HEK293 (cell line): ENCODE measurements around the gene FAM83E.

Source experiments
- BCL11A ChIP-seq: fragments of 450-650 bp; formaldehyde crosslinking; IDR thresholded peaks from 2 replicates; pipeline ENCODE4 v1.5.1; 2016; ENCODE audit warnings: low read depth, missing biosample characterization, missing genetic modification characterization
- GLI4 ChIP-seq: fragments of 450-650 bp; formaldehyde crosslinking; IDR thresholded peaks from 2 replicates; pipeline ENCODE4 v1.5.1; 2016; ENCODE audit warnings: missing biosample characterization, missing genetic modification characterization
- KLF9 ChIP-seq: fragments of 450-650 bp; formaldehyde crosslinking; IDR thresholded peaks from 2 replicates; pipeline ENCODE4 v1.5.1; 2016; ENCODE audit warnings: missing biosample characterization, missing genetic modification characterization, low read depth
- SP2 ChIP-seq: fragments of 450-650 bp; formaldehyde crosslinking; IDR thresholded peaks from 2 replicates; pipeline ENCODE4 v1.5.1; 2016; ENCODE audit warnings: missing biosample characterization, missing genetic modification characterization
- WT1 ChIP-seq: fragments of 450-650 bp; formaldehyde crosslinking; IDR thresholded peaks from 2 replicates; pipeline ENCODE4 v1.5.1; 2016; ENCODE audit warnings: missing biosample characterization, missing genetic modification characterization
- YY2 ChIP-seq: fragments of 450-650 bp; formaldehyde crosslinking; IDR thresholded peaks from 2 replicates; pipeline ENCODE4 v1.5.1; 2016; ENCODE audit warnings: missing biosample characterization, missing genetic modification characterization
- ZNF169 ChIP-seq: fragments of 450-650 bp; formaldehyde crosslinking; IDR thresholded peaks from 2 replicates; pipeline ENCODE4 v1.5.1; 2016; ENCODE audit warnings: missing biosample characterization, missing genetic modification characterization
- ZNF202 ChIP-seq: fragments of 450-650 bp; formaldehyde crosslinking; IDR thresholded peaks from 2 replicates; pipeline ENCODE4 v1.5.1; 2016; ENCODE audit warnings: missing biosample characterization, missing genetic modification characterization, borderline replicate concordance
- ZNF239 ChIP-seq: fragments of 450-650 bp; formaldehyde crosslinking; IDR thresholded peaks from 2 replicates; pipeline ENCODE4 v1.5.1; 2016; ENCODE audit warnings: missing biosample characterization, missing genetic modification characterization
- ZNF24 ChIP-seq: fragments of 450-650 bp; formaldehyde crosslinking; IDR thresholded peaks from 2 replicates; pipeline ENCODE4 v1.5.1; 2016; ENCODE audit warnings: missing biosample characterization, missing genetic modification characterization
- ZNF292 ChIP-seq: fragments of 450-650 bp; formaldehyde crosslinking; IDR thresholded peaks from 2 replicates; pipeline ENCODE4 v1.5.1; 2016; ENCODE audit warnings: low read depth, missing biosample characterization, missing genetic modification characterization, borderline replicate concordance
- ZNF324 ChIP-seq: fragments of 450-650 bp; formaldehyde crosslinking; IDR thresholded peaks from 2 replicates; pipeline ENCODE4 v1.5.1; 2016; ENCODE audit warnings: missing biosample characterization, missing genetic modification characterization
- ZNF473 ChIP-seq: fragments of 450-650 bp; formaldehyde crosslinking; IDR thresholded peaks from 2 replicates; pipeline ENCODE4 v1.5.1; 2017; ENCODE audit warnings: missing biosample characterization, missing genetic modification characterization
- ZNF529 ChIP-seq: fragments of 450-650 bp; formaldehyde crosslinking; IDR thresholded peaks from 2 replicates; pipeline ENCODE4 v1.5.1; 2017; ENCODE audit warnings: missing genetic modification characterization, missing biosample characterization; ENCODE audit not compliant: insufficient replicate concordance
- ZNF530 ChIP-seq: fragments of 450-650 bp; formaldehyde crosslinking; IDR thresholded peaks from 2 replicates; pipeline ENCODE4 v1.5.1; 2016; ENCODE audit warnings: low read depth, missing biosample characterization, missing genetic modification characterization
- ZNF548 ChIP-seq: fragments of 450-650 bp; formaldehyde crosslinking; IDR thresholded peaks from 2 replicates; pipeline ENCODE4 v1.5.1; 2016; ENCODE audit warnings: missing biosample characterization, missing genetic modification characterization
- ZNF555 ChIP-seq: fragments of 450-650 bp; formaldehyde crosslinking; conservative IDR thresholded peaks from 2 replicates; pipeline ENCODE4 v1.5.1; 2017; ENCODE audit warnings: missing biosample characterization, mild to moderate bottlenecking, missing genetic modification characterization, inconsistent platforms
- ZNF571 ChIP-seq: fragments of 450-650 bp; formaldehyde crosslinking; IDR thresholded peaks from 2 replicates; pipeline ENCODE4 v1.5.0; 2017; ENCODE audit warnings: missing biosample characterization, missing genetic modification characterization
- ZNF623 ChIP-seq: fragments of 450-650 bp; formaldehyde crosslinking; IDR thresholded peaks from 2 replicates; pipeline ENCODE4 v1.5.1; 2016; ENCODE audit warnings: missing biosample characterization, missing genetic modification characterization
- ZNF626 ChIP-seq: fragments of 450-650 bp; sonication (Bioruptor Pico); formaldehyde crosslinking; IDR thresholded peaks from 2 replicates; pipeline ENCODE4 v1.5.1; 2018; ENCODE audit warnings: missing biosample characterization, missing genetic modification characterization, inconsistent platforms
- ZNF629 ChIP-seq: fragments of 450-650 bp; formaldehyde crosslinking; IDR thresholded peaks from 2 replicates; pipeline ENCODE4 v1.5.1; 2017; ENCODE audit warnings: missing biosample characterization, missing genetic modification characterization
- ZNF654 ChIP-seq: fragments of 450-650 bp; formaldehyde crosslinking; IDR thresholded peaks from 2 replicates; pipeline ENCODE4 v1.5.1; 2016; ENCODE audit warnings: low read depth, missing biosample characterization, missing genetic modification characterization
- ZNF670 ChIP-seq: fragments of 450-650 bp; formaldehyde crosslinking; IDR thresholded peaks from 2 replicates; pipeline ENCODE4 v1.5.1; 2016; ENCODE audit warnings: missing biosample characterization, missing genetic modification characterization, low read depth
- ZNF677 ChIP-seq: fragments of 450-650 bp; IDR thresholded peaks from 2 replicates; pipeline ENCODE4 v1.5.0; 2018; ENCODE audit warnings: missing biosample characterization, mild to moderate bottlenecking, missing genetic modification characterization, moderate library complexity
- ZNF707 ChIP-seq: fragments of 450-650 bp; formaldehyde crosslinking; IDR thresholded peaks from 2 replicates; pipeline ENCODE4 v1.5.1; 2016; ENCODE audit warnings: missing biosample characterization, missing genetic modification characterization
- ZNF76 ChIP-seq: fragments of 450-650 bp; formaldehyde crosslinking; IDR thresholded peaks from 2 replicates; pipeline ENCODE4; 2016; ENCODE audit warnings: low read depth, missing biosample characterization, missing genetic modification characterization, borderline replicate concordance
- ZNF791 ChIP-seq: fragments of 450-650 bp; formaldehyde crosslinking; IDR thresholded peaks from 2 replicates; pipeline ENCODE4 v1.5.1; 2016; ENCODE audit warnings: missing biosample characterization, missing genetic modification characterization
- ZNF792 ChIP-seq: fragments of 450-650 bp; formaldehyde crosslinking; IDR thresholded peaks from 2 replicates; pipeline ENCODE4 v1.5.1; 2016; ENCODE audit warnings: missing biosample characterization, missing genetic modification characterization
- TF ChIP-seq, protein P1 (sequence below): fragments of 450-650 bp; formaldehyde crosslinking; IDR thresholded peaks from 2 replicates; pipeline ENCODE4 v1.5.1; 2016; ENCODE audit warnings: missing biosample characterization, missing genetic modification characterization, low read depth
- TF ChIP-seq, protein P2 (sequence below): fragments of 450-650 bp; formaldehyde crosslinking; IDR thresholded peaks from 2 replicates; pipeline ENCODE4 v1.5.1; 2016; ENCODE audit warnings: missing biosample characterization, missing genetic modification characterization
- TF ChIP-seq, protein P3 (sequence below): sonication (generic); formaldehyde crosslinking; IDR thresholded peaks from 2 replicates; pipeline ENCODE4 v1.8.1; 2022; ENCODE audit warnings: mild to moderate bottlenecking, moderate library complexity, missing genetic modification reagents
- TF ChIP-seq, protein P4 (sequence below): fragments of 450-650 bp; formaldehyde crosslinking; IDR thresholded peaks from 2 replicates; pipeline ENCODE4 v1.5.1; 2016; ENCODE audit warnings: missing biosample characterization, missing genetic modification characterization
- TF ChIP-seq, protein P5 (sequence below): fragments of 450-650 bp; formaldehyde crosslinking; IDR thresholded peaks from 2 replicates; pipeline ENCODE4 v1.5.1; 2016; ENCODE audit warnings: missing biosample characterization, missing genetic modification characterization

FAM83E gene

DNA sequence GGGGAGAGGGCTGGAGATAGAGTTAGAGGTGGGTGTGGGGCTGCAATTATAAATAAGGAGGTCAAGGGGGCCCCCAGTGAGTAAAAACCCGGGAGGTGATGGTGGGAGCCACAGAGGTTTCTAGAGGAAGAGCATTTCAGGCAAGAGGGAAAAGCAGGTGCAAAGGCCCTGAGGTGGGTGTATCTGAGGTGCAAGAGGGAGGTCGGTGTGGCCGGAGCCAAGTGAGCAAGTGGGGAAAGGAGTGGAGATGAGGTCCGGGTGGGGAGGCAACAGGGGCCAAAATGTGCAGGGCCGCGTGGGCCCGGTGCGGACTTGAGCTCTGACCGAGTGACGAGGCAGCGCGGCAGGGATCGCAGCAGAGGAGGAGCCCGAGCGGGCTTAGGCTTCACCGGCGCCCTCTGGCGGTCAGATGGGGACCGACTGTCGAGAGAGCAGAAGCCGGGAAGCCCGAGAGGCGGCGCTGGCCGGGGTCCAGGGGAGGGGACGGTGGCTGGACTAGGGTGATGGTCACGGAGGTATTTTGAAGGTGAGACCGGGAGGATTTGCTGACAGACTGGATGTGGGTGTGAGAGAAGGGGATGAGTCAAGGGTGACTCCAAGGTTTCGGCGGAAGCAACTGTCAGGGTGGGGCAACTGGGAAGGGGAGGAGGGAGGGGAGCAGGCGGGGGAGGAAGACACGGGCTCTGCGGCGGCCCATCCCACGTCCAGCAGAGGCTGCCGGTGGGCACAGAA, 26.0 kb downstream of the FAM83E start (continued):
- peak; percentile 100 for TF ChIP-seq ZNF623
- no peak for TF ChIP-seq GLI4
- TF ChIP-seq, protein P1, sequence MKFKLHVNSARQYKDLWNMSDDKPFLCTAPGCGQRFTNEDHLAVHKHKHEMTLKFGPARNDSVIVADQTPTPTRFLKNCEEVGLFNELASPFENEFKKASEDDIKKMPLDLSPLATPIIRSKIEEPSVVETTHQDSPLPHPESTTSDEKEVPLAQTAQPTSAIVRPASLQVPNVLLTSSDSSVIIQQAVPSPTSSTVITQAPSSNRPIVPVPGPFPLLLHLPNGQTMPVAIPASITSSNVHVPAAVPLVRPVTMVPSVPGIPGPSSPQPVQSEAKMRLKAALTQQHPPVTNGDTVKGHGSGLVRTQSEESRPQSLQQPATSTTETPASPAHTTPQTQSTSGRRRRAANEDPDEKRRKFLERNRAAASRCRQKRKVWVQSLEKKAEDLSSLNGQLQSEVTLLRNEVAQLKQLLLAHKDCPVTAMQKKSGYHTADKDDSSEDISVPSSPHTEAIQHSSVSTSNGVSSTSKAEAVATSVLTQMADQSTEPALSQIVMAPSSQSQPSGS (tag by site-specific recombination), result no peak
- TF ChIP-seq WT1 (tag by site-specific recombination), result peak; percentile 64
- TF ChIP-seq ZNF792 (tag by site-specific recombination), result peak; percentile 86; the same call in 1 of the 2 replicates
- TF ChIP-seq ZNF629, result peak; percentile 73
- TF ChIP-seq ZNF626, result no peak
- TF ChIP-seq ZNF571 (tag by site-specific recombination), result no peak
- TF ChIP-seq, protein P2, sequence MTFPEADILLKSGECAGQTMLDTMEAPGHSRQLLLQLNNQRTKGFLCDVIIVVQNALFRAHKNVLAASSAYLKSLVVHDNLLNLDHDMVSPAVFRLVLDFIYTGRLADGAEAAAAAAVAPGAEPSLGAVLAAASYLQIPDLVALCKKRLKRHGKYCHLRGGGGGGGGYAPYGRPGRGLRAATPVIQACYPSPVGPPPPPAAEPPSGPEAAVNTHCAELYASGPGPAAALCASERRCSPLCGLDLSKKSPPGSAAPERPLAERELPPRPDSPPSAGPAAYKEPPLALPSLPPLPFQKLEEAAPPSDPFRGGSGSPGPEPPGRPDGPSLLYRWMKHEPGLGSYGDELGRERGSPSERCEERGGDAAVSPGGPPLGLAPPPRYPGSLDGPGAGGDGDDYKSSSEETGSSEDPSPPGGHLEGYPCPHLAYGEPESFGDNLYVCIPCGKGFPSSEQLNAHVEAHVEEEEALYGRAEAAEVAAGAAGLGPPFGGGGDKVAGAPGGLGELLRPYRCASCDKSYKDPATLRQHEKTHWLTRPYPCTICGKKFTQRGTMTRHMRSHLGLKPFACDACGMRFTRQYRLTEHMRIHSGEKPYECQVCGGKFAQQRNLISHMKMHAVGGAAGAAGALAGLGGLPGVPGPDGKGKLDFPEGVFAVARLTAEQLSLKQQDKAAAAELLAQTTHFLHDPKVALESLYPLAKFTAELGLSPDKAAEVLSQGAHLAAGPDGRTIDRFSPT, result peak; percentile 25; the same call in 1 of the 2 replicates
- peak; percentile 73 for TF ChIP-seq ZNF239
- TF ChIP-seq ZNF530 (tag by site-specific recombination), result no peak
- no peak for TF ChIP-seq ZNF791
- TF ChIP-seq YY2 (tag by site-specific recombination), result no peak
- no peak for TF ChIP-seq ZNF529
- TF ChIP-seq, protein P3, sequence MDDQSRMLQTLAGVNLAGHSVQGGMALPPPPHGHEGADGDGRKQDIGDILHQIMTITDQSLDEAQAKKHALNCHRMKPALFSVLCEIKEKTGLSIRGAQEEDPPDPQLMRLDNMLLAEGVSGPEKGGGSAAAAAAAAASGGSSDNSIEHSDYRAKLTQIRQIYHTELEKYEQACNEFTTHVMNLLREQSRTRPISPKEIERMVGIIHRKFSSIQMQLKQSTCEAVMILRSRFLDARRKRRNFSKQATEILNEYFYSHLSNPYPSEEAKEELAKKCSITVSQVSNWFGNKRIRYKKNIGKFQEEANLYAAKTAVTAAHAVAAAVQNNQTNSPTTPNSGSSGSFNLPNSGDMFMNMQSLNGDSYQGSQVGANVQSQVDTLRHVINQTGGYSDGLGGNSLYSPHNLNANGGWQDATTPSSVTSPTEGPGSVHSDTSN (CRISPR knock-in tag), result no peak
- TF ChIP-seq ZNF707 (tag by site-specific recombination), result no peak
- no peak for TF ChIP-seq ZNF202 (tag by site-specific recombination)
- no peak for TF ChIP-seq ZNF292 (tag by site-specific recombination)
- TF ChIP-seq BCL11A, result 0 out of 2 replicates have a peak, but pooled peaks have one; percentile 68
- no peak for TF ChIP-seq ZNF473
- TF ChIP-seq ZNF677 (tag by site-specific recombination), result no peak
- no peak for TF ChIP-seq ZNF555 (tag by site-specific recombination)
- TF ChIP-seq ZNF654 (tag by site-specific recombination), result peak; percentile 36; the same call in 1 of the 2 replicates
- TF ChIP-seq ZNF324 (tag by site-specific recombination), result peak; percentile 69; the same call in 1 of the 2 replicates
- TF ChIP-seq SP2, result peak; percentile 26; the same call in 1 of the 2 replicates
- TF ChIP-seq, protein P4, sequence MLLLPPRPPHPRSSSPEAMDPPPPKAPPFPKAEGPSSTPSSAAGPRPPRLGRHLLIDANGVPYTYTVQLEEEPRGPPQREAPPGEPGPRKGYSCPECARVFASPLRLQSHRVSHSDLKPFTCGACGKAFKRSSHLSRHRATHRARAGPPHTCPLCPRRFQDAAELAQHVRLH, result peak; percentile 99
- peak; percentile 78; the same call in 1 of the 2 replicates for TF ChIP-seq ZNF76
- TF ChIP-seq ZNF670 (tag by site-specific recombination), result no peak
- TF ChIP-seq KLF9 (tag by site-specific recombination), result peak; percentile 76
- TF ChIP-seq ZNF169 (tag by site-specific recombination), result no peak
- TF ChIP-seq, protein P5, sequence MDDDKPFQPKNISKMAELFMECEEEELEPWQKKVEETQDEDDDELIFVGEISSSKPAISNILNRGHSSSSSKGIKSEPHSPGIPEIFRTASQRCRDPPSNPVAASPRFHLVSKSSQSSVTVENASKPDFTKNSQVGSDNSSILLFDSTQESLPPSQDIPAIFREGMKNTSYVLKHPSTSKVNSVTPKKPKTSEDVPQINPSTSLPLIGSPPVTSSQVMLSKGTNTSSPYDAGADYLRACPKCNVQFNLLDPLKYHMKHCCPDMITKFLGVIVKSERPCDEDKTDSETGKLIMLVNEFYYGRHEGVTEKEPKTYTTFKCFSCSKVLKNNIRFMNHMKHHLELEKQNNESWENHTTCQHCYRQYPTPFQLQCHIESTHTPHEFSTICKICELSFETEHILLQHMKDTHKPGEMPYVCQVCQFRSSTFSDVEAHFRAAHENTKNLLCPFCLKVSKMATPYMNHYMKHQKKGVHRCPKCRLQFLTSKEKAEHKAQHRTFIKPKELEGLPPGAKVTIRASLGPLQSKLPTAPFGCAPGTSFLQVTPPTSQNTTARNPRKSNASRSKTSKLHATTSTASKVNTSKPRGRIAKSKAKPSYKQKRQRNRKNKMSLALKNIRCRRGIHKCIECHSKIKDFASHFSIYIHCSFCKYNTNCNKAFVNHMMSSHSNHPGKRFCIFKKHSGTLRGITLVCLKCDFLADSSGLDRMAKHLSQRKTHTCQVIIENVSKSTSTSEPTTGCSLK (tag by site-specific recombination), result no peak
- TF ChIP-seq ZNF24 (tag by site-specific recombination), result 0 out of 2 replicates have a peak, but pooled peaks have one; percentile 51
- TF ChIP-seq ZNF548 (tag by site-specific recombination), result no peak
